Stimulated activated naive CD8-positive, alpha-beta T cell treated with anti-CD3 and anti-CD28 coated beads, Interleukin-15, amount 100 ng/mL, for 72 hours (primary cell): ENCODE results near the gene RBM20.

ENCODE experiments used
- ATAC-seq: fragments of 150-1000 bp; cut with Tn5 transposase; 2 replicates; pipeline ENCODE4 v1.10.0; 2021; ENCODE audit warnings: mild to moderate bottlenecking, moderate library complexity
- DNase-seq, 2 donors: peaks; one replicate each; pipeline ENCODE4 v3.0.0; 2021 to 2022
- H3K27ac Mint-ChIP-seq, 2 donors: one replicate each; pipeline ENCODE4 v1.8.0; 2022; ENCODE audit warnings: mild to moderate bottlenecking in 2 of 2, mixed read lengths in 2 of 2, moderate library complexity in 2 of 2
- H3K27me3 Mint-ChIP-seq: one replicate; pipeline ENCODE4 v1.8.0; 2022; ENCODE audit warnings: mixed read lengths
- H3K4me1 Mint-ChIP-seq: one replicate; pipeline ENCODE4 v1.8.0; 2022; ENCODE audit warnings: mild to moderate bottlenecking, mixed read lengths
- H3K4me3 Mint-ChIP-seq, 2 donors: one replicate each; pipeline ENCODE4 v1.8.0; 2022; ENCODE audit warnings: mild to moderate bottlenecking in 2 of 2, mixed read lengths in 2 of 2, moderate library complexity in 1 of 2
- H3K9me3 Mint-ChIP-seq, 2 donors: one replicate each; pipeline ENCODE4 v1.8.0; 2022; ENCODE audit warnings: mixed read lengths in 2 of 2

Gene RBM20

GRCh38 chr10:110671788-110672579 lies 27.8 kb downstream of the RBM20 start:
- Mint-ChIP-seq H3K4me3 (peak overlapping the region; percentile 90 to 96), H3K27me3 (peaks cover 43% of the 10 kb centered on the region), H3K9me3 (no peaks in the 10 kb centered on the region), H3K4me1 (peaks cover 6% of the 10 kb centered on the region), H3K27ac (peak overlapping the region; percentile 92 to 93)
- ATAC-seq (peak; percentile 98), DNase-seq (peak; percentile 80 to 81)

- Mint-ChIP-seq H3K27ac (peak overlapping the region; percentile 92 to 93), H3K4me1 (peaks cover 6% of the 10 kb centered on the region), H3K4me3 (peak overlapping the region; percentile 90 to 96), H3K9me3 (no peaks in the 10 kb centered on the region), H3K27me3 (peaks cover 38% of the 10 kb centered on the region)
- ATAC-seq (peak; percentile 45), DNase-seq (no peak)
Observed at GRCh38 chr10:110672580-110672919, 28.4 kb downstream of the RBM20 start.

- DNase-seq = no peak
- peaks cover 32% of the 10 kb centered on the region for H3K27me3 Mint-ChIP-seq
- peaks cover 13% of the 10 kb centered on the region for H3K4me1 Mint-ChIP-seq
- no peaks in the 10 kb centered on the region for H3K9me3 Mint-ChIP-seq
- H3K4me3 Mint-ChIP-seq = no peak overlapping the region
- no peak overlapping the region for H3K27ac Mint-ChIP-seq
- no peak for ATAC-seq
Observed at GRCh38 chr10:110676016-110676415, 31.9 kb downstream of the RBM20 start.

GRCh38 chr10:110679486-110680272 lies 35.5 kb downstream of the RBM20 start:
- Mint-ChIP-seq H3K27me3 (peaks cover 42% of the 10 kb centered on the region), H3K9me3 (no peaks in the 10 kb centered on the region), H3K4me1 (peaks cover 8% of the 10 kb centered on the region), H3K4me3 (no peak overlapping the region), H3K27ac (no peak overlapping the region)
- ATAC-seq (no peak), DNase-seq (no peak)

- ATAC-seq = no peak
- Mint-ChIP-seq H3K9me3 (no peaks in the 10 kb centered on the region), H3K27ac (no peak overlapping the region), H3K27me3 (peaks cover 44% of the 10 kb centered on the region), H3K4me1 (peaks cover 8% of the 10 kb centered on the region), H3K4me3 (no peak overlapping the region)
- DNase-seq = no peak
Observed at GRCh38 chr10:110680273-110681020, 36.3 kb downstream of the RBM20 start.

- Mint-ChIP-seq H3K9me3 (no peaks in the 10 kb centered on the region), H3K27ac (no peak overlapping the region), H3K4me1 (peaks cover 8% of the 10 kb centered on the region), H3K4me3 (no peak overlapping the region), H3K27me3 (peaks cover 47% of the 10 kb centered on the region)
- peak; percentile 60 for ATAC-seq
- DNase-seq = peak in 1 of 2 donors; percentile 18
Observed at GRCh38 chr10:110681023-110681681, 37.0 kb downstream of the RBM20 start.

- H3K27ac Mint-ChIP-seq = no peak overlapping the region
- no peak for DNase-seq
- no peaks in the 10 kb centered on the region for H3K9me3 Mint-ChIP-seq
- H3K4me3 Mint-ChIP-seq = no peak overlapping the region
- no peak for ATAC-seq
- H3K4me1 Mint-ChIP-seq = peaks cover 8% of the 10 kb centered on the region
- peaks cover 47% of the 10 kb centered on the region for H3K27me3 Mint-ChIP-seq
Observed at GRCh38 chr10:110682348-110682747, 38.2 kb downstream of the RBM20 start.

GRCh38 chr10:110684800-110685446 lies 40.8 kb downstream of the RBM20 start:
- Mint-ChIP-seq H3K9me3 (no peaks in the 10 kb centered on the region), H3K4me3 (no peak overlapping the region), H3K4me1 (peaks cover 8% of the 10 kb centered on the region), H3K27ac (no peak overlapping the region), H3K27me3 (peaks cover 43% of the 10 kb centered on the region)
- ATAC-seq (no peak), DNase-seq (no peak)

GRCh38 chr10:110686047-110686446 lies 41.9 kb downstream of the RBM20 start:
- DNase-seq (no peak), ATAC-seq (no peak)
- Mint-ChIP-seq H3K9me3 (no peaks in the 10 kb centered on the region), H3K27ac (no peak overlapping the region), H3K4me3 (no peak overlapping the region), H3K4me1 (peaks cover under 1% of the 10 kb centered on the region), H3K27me3 (peaks cover 32% of the 10 kb centered on the region)

GRCh38 chr10:110686949-110687348 lies 42.8 kb downstream of the RBM20 start:
- Mint-ChIP-seq H3K4me1 (no peaks in the 10 kb centered on the region), H3K27ac (no peak overlapping the region), H3K27me3 (peaks cover 30% of the 10 kb centered on the region), H3K4me3 (no peak overlapping the region), H3K9me3 (no peaks in the 10 kb centered on the region)
- no peak for DNase-seq
- ATAC-seq = no peak

GRCh38 chr10:110687400-110687799 lies 43.3 kb downstream of the RBM20 start:
- peaks cover 0 to 3% of the 10 kb centered on the region in 2 donors for H3K9me3 Mint-ChIP-seq
- H3K4me1 Mint-ChIP-seq = no peaks in the 10 kb centered on the region
- DNase-seq (no peak), ATAC-seq (no peak)
- no peak overlapping the region for H3K27ac Mint-ChIP-seq
- peaks cover 26% of the 10 kb centered on the region for H3K27me3 Mint-ChIP-seq
- H3K4me3 Mint-ChIP-seq = no peak overlapping the region

- Mint-ChIP-seq H3K4me3 (no peak overlapping the region), H3K27ac (no peak overlapping the region), H3K4me1 (no peaks in the 10 kb centered on the region), H3K9me3 (peaks cover 0 to 13% of the 10 kb centered on the region in 2 donors), H3K27me3 (no peaks in the 10 kb centered on the region)
- ATAC-seq (no peak), DNase-seq (no peak)
Observed at GRCh38 chr10:110691139-110691538, 47.0 kb downstream of the RBM20 start.

GRCh38 chr10:110694263-110694662 lies 50.1 kb downstream of the RBM20 start:
- no peak overlapping the region for H3K27ac Mint-ChIP-seq
- H3K4me1 Mint-ChIP-seq = no peaks in the 10 kb centered on the region
- no peak for DNase-seq
- no peaks in the 10 kb centered on the region for H3K27me3 Mint-ChIP-seq
- no peak for ATAC-seq
- H3K9me3 Mint-ChIP-seq = peaks cover 0 to 13% of the 10 kb centered on the region in 2 donors
- H3K4me3 Mint-ChIP-seq = no peak overlapping the region

GRCh38 chr10:110694820-110695538 lies 50.8 kb downstream of the RBM20 start:
- H3K27me3 Mint-ChIP-seq = no peaks in the 10 kb centered on the region
- H3K27ac Mint-ChIP-seq = no peak overlapping the region
- no peak for ATAC-seq
- no peak overlapping the region for H3K4me3 Mint-ChIP-seq
- DNase-seq = no peak
- H3K4me1 Mint-ChIP-seq = no peaks in the 10 kb centered on the region
- peaks cover 0 to 13% of the 10 kb centered on the region in 2 donors for H3K9me3 Mint-ChIP-seq
